Uterus (tissue), 2 donors: ENCODE data around the gene PKNOX2.

Experiments
- CTCF ChIP-seq, 4 experiments: fragments of 200-600 bp in 2 of 4; fragments of 450-650 bp in 2 of 4; sonication (generic) in 2 of 4; IDR thresholded peaks; one replicate each; pipeline ENCODE4 v1.5.1; 2016 to 2019; ENCODE audit warnings: antibody characterized with exemption in 4 of 4, mild to moderate bottlenecking in 2 of 4, moderate library complexity in 1 of 4
- POLR2A ChIP-seq, 2 donors: fragments of 450-650 bp; IDR thresholded peaks; one replicate each; pipeline ENCODE4 v1.6.1; 2016; ENCODE audit warnings: antibody characterized with exemption in 2 of 2, mild to moderate bottlenecking in 1 of 2, moderate library complexity in 1 of 2

- TF ChIP-seq CTCF (IDR thresholded peaks at IDR 0.05), result no peak
- no peak for TF ChIP-seq POLR2A (IDR thresholded peaks at IDR 0.05)
Measured at GRCh38 chr11:125454047-125454446, 289.5 kb downstream of the PKNOX2 start.
